DMS53 treated with DMSO at 0.1 percent for 48 hours (cell line): ENCODE data around the gene NDUFS8.

Experiments
- DNase-seq: peaks from one replicate; lab custom pipeline; 2025; ENCODE audit not compliant: unreplicated experiment; lab: John Stamatoyannopoulos, UW

NDUFS8 gene

DNA sequence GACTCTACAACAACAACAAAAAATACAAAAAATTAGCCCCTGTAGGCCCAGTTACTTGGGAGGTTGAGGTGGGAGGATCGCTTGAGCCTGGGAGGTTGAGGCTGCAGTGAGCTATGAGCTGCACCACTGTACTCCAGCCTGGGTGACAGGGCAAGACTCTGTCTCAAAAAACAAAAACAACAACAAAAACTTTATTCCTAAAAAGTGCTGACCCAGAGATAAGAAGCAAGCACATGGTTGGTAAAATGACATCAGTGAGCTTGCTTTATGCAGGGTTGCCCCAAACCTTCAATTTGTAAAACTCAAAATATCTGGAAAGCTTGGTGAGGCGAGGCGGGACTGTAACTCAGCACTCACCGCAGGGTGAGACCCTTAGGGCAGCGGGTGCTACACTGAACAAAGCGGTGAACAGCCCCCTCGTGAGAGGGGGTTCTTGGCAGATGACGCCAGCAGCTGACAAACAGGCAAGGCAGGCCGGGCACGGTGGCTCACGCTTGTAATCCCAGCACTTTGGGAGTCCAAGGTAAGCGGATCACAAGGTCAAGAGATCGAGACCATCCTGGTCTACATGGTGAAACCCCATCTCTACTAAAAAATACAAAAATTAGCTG is 4.9 kb downstream of the NDUFS8 start:
- DNase-seq: no peak

DNA sequence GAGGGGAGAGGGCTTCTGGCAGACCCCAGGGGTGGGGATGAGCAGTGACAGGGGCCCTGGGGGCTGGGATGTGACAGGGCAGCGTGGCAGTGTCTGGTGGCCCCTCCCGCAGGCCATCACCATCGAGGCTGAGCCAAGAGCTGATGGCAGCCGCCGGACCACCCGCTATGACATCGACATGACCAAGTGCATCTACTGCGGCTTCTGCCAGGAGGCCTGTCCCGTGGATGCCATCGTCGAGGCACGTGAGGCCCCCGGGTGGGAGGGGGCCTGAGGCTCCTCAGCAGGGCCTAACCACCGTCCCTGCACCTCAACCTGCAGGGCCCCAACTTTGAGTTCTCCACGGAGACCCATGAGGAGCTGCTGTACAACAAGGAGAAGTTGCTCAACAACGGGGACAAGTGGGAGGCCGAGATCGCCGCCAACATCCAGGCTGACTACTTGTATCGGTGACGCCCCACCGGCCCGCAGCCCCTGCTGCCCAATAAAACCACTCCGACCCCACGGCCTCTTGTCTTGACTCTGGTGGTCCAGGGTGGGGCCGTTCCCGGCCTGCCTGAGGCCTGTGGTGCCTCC is 5.7 kb downstream of the NDUFS8 start:
- DNase-seq: no peak

DNA sequence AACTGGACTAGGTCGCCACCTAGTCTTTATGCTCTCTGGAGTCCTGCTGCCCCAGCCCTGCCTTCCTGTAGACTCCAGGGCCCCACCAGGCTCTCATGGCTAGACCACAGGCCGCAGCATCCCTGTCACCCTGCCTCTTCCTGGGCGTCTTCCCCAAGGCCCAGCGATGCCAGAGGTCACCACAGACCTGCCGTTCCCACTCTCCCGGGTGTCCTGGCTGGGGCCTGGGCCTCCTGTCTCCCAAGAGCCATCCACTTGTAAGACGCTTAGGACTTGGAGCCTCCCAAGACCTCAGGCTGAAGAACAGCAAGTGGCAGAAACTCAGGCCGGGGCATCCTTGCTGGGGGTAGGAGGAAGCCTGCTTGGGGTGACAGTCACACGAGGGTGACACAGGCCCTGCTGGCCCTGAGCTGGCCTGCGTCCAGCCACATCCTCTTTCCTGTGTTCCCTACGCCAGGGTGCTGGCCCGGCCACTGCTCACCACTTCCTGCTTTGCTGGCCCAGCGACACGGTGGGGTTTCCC is 6.3 kb downstream of the NDUFS8 start:
- DNase-seq: no peak

DNA sequence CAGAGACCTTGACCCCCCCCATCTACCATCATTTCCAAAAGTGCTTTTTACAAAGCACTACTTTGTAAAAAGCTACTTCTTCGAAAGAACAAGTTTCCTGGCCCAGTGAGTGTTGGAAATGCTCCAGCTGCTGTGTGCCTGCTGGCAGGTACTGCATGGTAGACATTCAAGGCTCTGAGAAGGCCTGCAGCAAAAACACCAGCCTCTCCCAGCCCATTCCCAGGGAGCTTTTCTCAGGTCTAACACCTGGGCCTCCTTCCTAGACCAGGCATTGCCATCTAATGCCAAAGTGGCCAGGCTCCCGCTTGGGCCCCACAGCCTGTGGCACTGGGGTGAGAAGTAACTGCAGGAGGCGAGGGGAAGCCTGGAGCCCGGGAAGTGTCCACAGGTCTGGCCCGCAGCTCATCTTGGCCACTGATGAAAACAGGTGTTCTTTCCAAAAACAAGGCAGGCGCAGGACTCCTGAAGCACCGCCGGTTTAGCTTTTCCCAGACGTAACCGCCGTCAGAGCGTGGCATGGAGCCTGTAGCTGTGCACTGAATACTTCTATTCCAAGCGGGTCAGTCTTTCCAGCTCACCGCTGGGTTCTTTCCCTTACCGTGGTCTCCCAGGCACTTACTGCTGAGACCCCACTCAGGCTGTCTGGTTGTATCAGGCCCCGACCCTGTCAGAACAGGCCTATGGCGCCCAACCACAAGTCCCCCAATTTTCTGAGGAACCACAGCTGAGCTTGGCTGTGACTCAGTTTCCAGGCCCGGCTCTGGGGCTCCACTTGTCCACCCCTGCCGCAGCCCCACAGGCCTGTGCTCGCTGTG is 7.1 kb downstream of the NDUFS8 start:
- peak; percentile 18 for DNase-seq

DNA sequence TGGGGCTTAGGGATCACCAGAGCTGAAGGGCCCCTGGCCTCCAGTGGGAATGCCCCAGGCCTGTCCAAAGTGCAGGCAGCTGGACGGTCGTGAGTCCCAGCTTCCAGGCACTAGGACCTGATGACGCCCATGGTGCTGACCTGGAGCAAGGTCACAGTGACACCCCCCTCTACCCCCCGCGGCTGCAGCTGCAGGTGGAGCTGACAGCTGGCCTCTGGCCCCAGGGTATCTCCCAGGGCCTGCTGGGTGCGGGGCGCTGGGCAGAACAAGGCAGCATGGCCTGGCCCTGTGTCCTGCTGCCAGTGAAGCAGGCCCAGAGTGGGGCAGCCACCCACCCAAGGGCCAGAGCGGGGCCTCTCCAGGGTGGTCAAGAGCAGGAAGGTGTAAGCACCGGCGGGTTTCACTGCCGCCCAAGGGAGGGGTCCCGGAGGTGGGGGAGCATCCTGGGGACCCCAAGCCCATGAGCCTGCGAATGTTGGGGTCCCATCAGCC is 7.8 kb downstream of the NDUFS8 start:
- DNase-seq: no peak

DNA sequence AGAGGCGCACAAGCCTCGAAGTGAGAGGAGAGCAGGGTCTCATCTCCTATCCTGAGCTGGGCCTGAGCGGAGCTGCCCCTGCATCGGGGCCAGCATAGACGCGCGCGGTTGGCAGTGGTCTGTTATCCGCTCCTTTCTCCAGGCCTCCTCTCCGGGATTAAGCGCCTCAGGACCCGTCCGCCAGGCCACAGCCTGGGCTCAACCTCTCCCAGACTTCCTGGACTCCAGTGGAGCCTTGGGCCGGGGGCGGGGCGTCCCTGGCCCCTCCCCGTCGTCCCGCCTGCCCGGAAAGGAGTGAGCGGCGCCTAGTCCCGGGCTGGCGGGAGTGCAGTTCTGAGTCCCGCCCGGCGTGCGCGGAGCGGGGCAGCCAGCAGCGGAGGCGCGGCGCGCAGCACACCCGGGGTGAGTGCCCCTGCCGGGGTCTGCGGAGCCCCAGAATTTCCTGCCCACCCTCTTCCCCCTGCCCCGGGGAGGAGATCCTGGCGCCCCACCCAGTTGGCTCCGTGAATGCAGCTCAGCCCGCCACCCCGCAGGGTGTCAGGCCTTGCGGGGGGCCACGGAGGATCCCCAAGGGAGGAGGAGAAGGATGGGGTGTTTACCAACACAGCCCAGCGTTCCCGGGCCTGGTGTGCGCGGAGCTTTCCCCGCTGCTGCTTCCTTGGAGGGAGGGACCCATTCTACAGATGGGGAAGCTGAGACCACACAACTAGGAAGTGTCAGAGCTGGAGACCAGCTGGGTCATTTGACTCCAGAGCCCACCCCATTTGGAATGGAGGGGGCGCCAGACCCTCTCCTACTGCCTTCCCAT is 8.4 kb downstream of the NDUFS8 start, which contains the start of gene TCIRG1:
TSS of gene TCIRG1 (plus strand) at position 308 of the 808 bp plus-strand sequence. CDS start 2,247 bp downstream, outside the sequence.
- peak; percentile 86 for DNase-seq

DNA sequence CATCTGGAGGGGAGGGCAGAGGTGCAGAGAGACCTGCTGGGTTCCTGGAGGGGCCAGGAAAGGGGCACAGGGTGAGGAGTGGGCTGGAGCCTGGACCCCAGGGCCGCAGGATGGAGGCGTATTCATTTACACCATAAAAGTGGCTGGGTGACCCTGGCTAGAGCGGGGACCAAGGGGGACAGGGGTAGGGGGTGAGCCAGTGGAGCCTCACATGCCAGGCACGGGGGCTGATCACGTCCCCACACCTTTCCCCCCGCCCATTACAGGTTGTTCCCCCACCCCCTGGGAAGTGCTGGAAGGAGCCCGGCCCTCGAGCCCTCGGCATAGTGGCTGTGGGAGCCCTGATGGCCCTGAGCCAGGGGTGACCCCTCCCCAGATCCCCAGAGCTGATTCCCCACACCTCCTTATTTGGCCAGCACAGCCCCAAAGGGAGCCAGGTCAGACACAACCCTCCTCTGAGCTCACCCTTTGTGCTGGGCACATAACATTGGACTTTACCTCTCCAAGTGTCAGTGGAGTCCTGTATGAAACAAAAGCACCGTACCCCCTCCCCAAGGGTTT is 9.1 kb downstream of the NDUFS8 start:
- peak; percentile 39 for DNase-seq

DNA sequence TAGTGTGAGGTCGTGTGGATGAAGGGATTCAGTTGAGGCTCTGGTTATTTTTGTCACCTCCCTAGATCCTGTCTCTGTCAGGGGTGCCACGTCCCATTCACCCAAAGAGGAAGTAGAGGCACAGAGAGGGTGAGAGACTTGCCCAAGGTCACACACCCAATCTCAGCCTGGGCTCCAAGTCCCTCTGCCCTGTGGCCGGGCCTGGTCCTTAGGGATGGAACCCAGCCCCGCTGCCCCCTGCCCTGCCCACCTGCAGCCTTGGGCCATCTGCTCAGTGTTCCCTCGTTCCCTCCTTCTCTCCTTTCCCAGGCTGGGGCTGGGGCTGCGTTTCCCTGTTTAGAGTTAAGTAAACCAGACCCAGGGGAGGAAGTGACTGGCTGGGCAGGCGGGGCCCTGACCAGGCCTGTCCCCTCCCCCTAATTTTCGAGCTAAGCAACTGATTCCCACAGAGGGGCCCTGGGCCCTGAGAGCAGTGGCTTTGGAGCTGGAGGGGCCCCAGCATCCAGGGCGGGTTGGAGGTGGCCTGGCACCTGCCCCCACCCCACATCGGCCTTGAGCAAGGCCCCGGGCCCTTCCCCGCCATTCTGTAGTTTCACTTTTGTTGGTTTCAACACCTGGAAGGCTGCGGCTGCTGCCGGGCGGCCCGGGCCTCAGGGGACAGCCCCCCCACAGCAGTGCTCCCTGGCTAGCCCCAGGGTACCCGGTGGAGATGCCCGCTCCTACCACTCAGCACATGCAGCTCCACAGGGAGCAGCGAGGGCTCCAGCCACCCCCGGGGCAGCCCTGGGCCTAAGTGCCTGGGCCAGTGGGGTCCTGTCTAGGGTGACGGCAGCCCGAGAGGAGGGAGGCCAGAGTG is 9.8 kb downstream of the NDUFS8 start:
- peak; percentile 58 for DNase-seq

DNA sequence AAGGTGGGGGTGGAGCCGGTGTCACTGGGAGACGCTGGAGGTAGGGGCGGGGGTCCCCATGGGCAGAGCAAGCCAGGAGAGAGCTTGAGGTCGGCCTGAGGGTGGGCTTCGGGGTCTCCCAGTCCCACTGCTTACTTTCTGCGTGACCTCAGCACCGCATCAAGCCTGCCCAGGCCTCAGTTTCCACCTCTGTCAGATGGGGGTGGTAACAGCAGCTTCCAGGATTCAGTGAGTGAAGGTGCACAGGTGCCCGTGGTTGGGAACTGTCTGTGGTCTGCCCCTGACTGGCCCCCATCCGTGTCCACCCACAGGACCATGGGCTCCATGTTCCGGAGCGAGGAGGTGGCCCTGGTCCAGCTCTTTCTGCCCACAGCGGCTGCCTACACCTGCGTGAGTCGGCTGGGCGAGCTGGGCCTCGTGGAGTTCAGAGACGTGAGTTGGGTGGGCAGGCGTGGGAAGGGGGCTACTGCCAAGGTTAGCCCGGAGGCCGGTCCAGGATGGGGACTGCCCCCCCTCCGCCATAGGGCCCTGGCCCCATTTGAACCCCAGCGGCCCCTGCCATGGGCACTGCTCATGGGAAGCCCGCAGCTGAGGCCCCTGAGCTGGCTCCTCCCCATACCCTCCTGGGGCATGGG is 10.6 kb downstream of the NDUFS8 start:
- DNase-seq: no peak

DNA sequence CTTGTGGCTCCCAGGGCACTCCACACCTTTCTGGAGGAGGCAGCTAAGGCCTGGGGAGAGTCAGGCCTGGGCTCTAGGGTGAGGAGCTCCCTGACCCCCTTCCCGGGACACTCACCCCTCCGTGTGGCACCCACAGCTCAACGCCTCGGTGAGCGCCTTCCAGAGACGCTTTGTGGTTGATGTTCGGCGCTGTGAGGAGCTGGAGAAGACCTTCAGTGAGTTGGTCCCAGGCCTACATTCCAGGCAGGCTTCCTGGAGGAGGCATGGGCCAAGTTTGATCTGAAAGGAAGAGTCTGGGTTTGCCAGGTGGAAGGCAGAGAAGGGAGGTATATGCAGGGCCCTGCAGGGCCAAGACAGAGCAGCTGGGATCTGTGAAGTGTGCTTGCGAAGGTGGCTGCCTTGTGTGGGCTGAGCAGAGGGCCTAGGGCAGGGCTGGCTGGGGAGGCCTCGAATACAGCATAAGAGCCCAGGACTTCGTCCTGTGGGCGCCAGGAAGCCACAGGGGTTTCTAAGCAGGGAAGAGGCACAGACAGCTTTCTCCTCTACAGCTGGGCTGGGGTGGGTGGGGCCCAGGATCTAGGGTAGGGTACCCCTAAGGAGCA is 11.2 kb downstream of the NDUFS8 start:
- no peak for DNase-seq

DNA sequence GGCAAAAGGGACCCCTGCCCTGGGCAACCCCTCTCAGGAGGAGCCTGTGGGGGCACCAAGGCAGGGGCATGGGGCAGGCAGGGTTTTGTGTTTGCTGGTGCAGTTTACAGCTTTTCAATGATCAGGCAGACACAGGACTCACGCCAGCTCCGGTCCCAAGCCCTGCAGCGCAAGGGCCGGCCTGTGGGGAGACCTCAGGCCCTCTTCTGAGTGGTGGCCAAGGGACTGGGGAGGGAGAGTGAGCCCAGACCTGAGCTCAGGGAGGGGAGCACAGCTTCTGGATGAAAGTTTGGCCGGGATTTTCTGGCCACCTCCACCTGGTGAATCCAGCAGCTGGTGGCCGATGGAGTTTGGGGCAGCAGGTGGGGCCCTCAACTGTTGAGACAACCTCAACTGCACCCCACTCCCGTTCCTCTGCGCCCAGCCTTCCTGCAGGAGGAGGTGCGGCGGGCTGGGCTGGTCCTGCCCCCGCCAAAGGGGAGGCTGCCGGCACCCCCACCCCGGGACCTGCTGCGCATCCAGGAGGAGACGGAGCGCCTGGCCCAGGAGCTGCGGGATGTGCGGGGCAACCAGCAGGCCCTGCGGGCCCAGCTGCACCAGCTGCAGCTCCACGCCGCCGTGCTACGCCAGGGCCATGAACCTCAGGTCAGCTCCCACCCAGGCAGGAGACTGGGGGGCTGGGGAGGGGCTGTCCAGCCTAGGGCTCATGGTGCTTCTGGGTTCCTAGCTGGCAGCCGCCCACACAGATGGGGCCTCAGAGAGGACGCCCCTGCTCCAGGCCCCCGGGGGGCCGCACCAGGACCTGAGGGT is 11.9 kb downstream of the NDUFS8 start:
- no peak for DNase-seq

DNA sequence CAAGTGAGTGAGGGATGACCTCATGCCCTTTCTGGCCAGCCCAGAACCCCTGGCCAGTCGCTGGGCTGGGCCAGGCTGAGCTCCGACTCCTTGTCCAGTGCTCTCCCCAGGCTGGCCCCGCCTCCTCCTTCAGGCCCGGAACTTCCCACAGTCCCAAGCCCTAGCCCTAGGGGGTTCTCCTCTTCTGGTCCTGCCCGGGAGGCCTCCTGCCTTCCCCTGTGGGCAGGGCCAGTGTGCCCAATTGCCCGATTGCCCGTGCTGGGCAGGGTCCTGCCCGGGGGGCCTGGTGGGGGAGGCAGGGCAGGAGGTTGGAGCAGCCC is 12.5 kb downstream of the NDUFS8 start:
- DNase-seq: no peak

DNA sequence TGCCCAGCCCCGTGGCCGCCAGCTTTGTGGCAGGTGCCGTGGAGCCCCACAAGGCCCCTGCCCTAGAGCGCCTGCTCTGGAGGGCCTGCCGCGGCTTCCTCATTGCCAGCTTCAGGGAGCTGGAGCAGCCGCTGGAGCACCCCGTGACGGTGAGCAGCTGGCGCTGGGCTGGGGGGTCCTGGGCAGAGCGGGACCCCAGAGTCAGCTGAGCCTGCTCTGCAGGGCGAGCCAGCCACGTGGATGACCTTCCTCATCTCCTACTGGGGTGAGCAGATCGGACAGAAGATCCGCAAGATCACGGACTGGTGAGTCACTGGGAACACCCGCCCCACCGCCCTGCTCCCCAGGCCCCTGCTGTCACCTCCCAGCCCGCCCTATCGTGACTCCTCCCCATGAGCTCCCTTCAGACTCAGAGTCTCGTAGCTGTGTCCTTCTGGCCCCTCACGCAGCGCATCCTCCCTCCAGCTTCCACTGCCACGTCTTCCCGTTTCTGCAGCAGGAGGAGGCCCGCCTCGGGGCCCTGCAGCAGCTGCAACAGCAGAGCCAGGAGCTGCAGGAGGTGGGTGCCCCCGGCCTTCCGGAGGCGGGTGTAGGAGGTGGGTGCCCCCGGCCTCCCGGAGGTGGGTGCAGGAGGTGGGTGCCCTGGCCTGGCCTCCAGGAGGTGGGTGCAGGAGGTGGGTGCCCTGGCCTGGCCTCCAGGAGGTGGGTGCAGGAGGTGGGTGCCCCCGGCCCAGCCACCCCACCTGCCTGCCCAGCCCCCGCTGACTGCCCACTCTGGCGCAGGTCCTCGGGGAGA is 13.1 kb downstream of the NDUFS8 start:
- no peak for DNase-seq

DNA sequence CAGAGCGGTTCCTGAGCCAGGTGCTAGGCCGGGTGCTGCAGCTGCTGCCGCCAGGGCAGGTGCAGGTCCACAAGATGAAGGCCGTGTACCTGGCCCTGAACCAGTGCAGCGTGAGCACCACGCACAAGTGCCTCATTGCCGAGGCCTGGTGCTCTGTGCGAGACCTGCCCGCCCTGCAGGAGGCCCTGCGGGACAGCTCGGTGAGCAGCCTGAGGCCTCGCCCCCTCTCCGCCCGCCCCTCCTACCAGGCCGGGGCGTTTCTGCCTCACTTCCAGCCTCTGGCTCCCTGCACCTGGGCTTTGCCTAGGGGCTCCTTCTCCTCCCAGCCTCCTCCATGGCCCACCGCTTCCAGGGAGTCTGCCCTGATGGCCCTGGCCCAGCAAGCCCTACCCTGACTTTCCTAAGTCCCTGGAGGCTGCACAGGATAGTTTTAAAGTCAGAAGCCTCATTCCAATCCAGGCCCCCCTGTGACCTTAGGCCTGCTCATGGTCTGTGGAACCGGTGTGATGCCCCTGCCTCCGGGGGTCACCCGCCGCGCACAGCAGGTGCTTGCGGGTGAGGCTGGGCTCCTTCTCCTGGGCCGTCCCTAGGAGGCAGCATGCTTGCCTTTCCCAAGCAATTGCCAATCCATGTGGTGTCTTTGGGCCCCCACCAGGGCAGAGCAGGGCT is 13.8 kb downstream of the NDUFS8 start:
- DNase-seq: no peak

DNA sequence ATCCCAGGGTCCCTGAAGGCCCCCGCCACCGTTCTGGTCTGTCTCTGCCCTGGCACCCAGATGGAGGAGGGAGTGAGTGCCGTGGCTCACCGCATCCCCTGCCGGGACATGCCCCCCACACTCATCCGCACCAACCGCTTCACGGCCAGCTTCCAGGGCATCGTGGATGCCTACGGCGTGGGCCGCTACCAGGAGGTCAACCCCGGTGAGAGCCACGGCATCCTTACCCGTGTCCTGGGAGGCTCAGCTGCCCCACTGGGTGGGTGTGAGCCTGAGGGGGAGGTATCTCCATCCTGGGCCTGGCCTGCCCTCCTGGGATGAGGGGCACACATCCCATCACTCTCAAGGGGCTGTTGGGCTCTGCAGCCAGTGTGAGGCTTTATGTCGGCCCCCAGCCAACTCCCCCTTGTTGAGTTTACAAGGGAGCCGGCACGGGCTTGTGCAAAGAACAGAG is 14.4 kb downstream of the NDUFS8 start:
- DNase-seq: no peak

DNA sequence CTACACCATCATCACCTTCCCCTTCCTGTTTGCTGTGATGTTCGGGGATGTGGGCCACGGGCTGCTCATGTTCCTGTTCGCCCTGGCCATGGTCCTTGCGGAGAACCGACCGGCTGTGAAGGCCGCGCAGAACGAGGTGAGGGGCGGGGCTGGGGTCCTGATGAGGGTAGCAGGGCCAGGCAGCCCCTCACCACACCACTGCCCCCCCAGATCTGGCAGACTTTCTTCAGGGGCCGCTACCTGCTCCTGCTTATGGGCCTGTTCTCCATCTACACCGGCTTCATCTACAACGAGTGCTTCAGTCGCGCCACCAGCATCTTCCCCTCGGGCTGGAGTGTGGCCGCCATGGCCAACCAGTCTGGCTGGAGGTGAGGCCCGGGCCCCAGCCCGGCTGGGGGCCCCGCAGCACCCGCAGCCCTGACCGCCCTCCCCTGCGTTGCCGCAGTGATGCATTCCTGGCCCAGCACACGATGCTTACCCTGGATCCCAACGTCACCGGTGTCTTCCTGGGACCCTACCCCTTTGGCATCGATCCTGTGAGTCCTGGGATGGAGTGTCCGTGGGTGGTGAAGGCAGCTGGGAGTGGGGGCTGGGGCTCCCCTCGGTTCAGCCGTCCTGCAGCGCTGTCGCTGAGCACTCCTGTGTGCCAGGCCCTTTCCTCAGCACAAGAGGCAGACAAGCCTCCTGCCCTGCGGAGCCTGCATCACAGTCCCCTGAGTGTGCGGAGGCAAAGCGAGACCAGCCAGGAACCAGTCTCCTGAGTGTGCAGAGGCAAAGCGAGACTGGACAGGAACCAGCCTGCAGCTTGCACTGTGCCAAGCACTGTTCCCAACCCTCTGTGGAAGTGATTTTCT is 17.2 kb downstream of the NDUFS8 start:
- no peak for DNase-seq
